DMS114 treated with DMSO at 0.1 percent for 48 hours (cell line): ENCODE data around the gene MON1B.
"Not testable (repeated sequence)": the region's sequence is repeated elsewhere in the genome, so short reads cannot be mapped to it uniquely, and the experiment has no call there.

ENCODE experiments used
- DNase-seq: peaks from one replicate; lab custom pipeline; 2025; ENCODE audit not compliant: unreplicated experiment; lab: John Stamatoyannopoulos, UW

MON1B gene

DNA sequence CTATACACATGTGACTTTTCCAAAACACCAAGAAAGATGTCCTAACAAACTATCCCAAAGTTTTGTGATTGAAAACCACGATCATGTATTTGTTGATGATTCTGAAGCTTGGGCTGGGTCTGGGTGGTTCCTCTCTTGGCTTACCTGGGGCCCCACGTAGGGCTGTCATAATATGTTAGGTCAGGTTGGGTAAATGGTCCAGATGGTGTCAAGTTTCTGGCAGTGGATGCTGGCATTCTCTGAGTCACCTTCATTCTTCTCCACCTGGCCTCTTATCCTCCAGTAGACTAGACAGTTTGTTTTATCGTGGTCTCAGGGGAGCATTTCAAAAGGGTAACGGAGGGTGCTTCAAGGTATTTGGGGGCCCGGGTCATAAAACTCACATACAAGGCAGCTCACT is 47.6 kb downstream of the MON1B start:
- DNase-seq: no peak

DNA sequence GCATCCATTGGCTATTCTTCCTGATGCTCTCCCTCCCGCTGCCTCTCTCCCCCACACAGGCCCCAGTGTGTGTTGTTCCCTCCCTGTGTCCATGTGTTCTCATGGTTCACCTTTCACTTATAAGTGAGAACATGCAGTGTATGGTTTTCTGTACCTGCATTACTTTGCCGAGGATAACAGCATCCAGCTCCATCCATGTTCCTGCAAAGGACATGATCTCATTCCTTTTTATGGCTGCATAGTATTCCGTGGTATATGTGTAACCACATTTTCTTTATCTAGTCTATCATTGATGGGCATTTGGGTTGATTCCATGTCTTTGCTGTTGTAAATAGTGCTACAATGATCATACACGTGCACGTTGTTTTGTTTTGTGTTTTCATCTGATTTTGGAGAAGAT is 51.5 kb downstream of the MON1B start:
- not testable (repeated sequence) for DNase-seq

DNA sequence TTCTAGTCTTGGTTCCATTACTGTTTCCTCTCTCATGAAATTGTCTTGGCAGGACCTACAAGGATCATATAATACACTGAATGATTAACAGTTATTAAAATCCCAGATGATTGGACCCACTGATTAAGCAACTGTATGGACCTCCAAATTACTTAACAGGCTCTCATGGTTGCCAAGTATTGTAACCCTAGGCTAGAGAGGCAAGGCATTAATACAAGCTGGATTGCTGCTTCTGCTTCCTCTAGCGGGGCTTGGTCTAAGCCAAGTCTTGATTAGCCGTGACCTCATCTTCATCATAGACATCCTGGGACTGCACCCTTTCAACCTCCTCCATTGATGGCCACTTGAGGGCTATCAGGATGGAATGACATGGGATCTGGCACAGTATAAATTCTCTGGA is 55.2 kb downstream of the MON1B start:
- no peak for DNase-seq

DNA sequence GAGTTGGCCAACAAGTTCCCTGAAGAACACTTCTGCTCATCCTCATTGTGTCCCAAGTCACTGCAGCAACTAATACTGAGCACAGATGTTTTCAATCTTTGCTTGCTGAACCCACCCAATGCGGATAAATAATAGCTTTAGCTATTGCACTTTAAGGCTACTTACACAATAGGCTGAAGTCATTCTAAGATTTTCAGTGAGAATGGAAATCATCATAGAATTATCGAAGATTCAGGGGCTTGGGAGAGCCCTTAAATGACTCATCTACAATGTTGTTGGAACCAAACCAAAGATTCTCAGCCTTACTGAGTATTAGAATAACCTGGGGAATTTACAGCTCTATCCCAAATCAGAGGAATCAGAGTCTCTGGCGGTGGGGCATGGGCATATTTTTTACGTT is 59.4 kb downstream of the MON1B start:
- DNase-seq: no peak
